GM23338 (cell line): Measurements from ENCODE around the gene ACYP2.

Experiments
- EZH2 ChIP-seq: fragments of 200-600 bp; sonication (generic); IDR thresholded peaks from one replicate; pipeline ENCODE4 v1.8.0; 2017; ENCODE audit warnings: antibody characterized with exemption, mild to moderate bottlenecking, low read depth; ENCODE audit not compliant: unreplicated experiment
- EZH2phosphoT487 ChIP-seq: fragments of 200-600 bp; sonication (generic); IDR thresholded peaks from one replicate; pipeline ENCODE4 v1.8.1; 2018; ENCODE audit warnings: antibody characterized with exemption; ENCODE audit not compliant: unreplicated experiment
- JUNB ChIP-seq: IDR thresholded peaks from one replicate; pipeline ENCODE4 v1.6.1; 2016; ENCODE audit warnings: antibody characterized with exemption; ENCODE audit not compliant: unreplicated experiment
- NANOG ChIP-seq: IDR thresholded peaks from 2 replicates; pipeline ENCODE4 v1.6.1; 2016; ENCODE audit warnings: antibody characterized with exemption, borderline replicate concordance
- POLR2AphosphoS5 ChIP-seq: IDR thresholded peaks from 2 replicates; pipeline ENCODE4 v1.6.1; 2016; ENCODE audit warnings: antibody characterized with exemption, low read depth
- STAT1 ChIP-seq: IDR thresholded peaks from one replicate; pipeline ENCODE4 v1.6.1; 2016; ENCODE audit warnings: antibody characterized with exemption; ENCODE audit not compliant: unreplicated experiment
- ZNF331 ChIP-seq: fragments of 250-450 bp; sonication (Bioruptor Pico); IDR thresholded peaks from 2 replicates; pipeline ENCODE4 v1.5.0; 2020; ENCODE audit warnings: low read depth, mild to moderate bottlenecking, moderate library complexity
- ZNF462 ChIP-seq: fragments of 250-450 bp; sonication (Bioruptor Pico); IDR thresholded peaks from 2 replicates; pipeline ENCODE4 v1.5.0; 2020; ENCODE audit warnings: mild to moderate bottlenecking, moderate library complexity
- TF ChIP-seq, protein P1 (sequence below), 2 experiments: fragments of 200-600 bp in 1 of 2; sonication (generic) in 1 of 2; conservative IDR thresholded peaks; 2 replicates each; pipeline versions ENCODE4 v1.5.1 to v1.6.1; 2016 to 2017; ENCODE audit warnings: antibody characterized with exemption in 2 of 2, low read depth in 2 of 2, mild to moderate bottlenecking in 2 of 2, moderate library complexity in 1 of 2
- TF ChIP-seq, protein P2 (sequence below): IDR thresholded peaks from one replicate; pipeline ENCODE4 v1.6.1; 2018; ENCODE audit warnings: antibody characterized with exemption; ENCODE audit not compliant: unreplicated experiment

- TF ChIP-seq, protein P1, sequence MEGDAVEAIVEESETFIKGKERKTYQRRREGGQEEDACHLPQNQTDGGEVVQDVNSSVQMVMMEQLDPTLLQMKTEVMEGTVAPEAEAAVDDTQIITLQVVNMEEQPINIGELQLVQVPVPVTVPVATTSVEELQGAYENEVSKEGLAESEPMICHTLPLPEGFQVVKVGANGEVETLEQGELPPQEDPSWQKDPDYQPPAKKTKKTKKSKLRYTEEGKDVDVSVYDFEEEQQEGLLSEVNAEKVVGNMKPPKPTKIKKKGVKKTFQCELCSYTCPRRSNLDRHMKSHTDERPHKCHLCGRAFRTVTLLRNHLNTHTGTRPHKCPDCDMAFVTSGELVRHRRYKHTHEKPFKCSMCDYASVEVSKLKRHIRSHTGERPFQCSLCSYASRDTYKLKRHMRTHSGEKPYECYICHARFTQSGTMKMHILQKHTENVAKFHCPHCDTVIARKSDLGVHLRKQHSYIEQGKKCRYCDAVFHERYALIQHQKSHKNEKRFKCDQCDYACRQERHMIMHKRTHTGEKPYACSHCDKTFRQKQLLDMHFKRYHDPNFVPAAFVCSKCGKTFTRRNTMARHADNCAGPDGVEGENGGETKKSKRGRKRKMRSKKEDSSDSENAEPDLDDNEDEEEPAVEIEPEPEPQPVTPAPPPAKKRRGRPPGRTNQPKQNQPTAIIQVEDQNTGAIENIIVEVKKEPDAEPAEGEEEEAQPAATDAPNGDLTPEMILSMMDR (conservative IDR thresholded peaks at IDR 0.05; ENCODE audit: low read depth in 2 of 2): no peak
- TF ChIP-seq, protein P2, sequence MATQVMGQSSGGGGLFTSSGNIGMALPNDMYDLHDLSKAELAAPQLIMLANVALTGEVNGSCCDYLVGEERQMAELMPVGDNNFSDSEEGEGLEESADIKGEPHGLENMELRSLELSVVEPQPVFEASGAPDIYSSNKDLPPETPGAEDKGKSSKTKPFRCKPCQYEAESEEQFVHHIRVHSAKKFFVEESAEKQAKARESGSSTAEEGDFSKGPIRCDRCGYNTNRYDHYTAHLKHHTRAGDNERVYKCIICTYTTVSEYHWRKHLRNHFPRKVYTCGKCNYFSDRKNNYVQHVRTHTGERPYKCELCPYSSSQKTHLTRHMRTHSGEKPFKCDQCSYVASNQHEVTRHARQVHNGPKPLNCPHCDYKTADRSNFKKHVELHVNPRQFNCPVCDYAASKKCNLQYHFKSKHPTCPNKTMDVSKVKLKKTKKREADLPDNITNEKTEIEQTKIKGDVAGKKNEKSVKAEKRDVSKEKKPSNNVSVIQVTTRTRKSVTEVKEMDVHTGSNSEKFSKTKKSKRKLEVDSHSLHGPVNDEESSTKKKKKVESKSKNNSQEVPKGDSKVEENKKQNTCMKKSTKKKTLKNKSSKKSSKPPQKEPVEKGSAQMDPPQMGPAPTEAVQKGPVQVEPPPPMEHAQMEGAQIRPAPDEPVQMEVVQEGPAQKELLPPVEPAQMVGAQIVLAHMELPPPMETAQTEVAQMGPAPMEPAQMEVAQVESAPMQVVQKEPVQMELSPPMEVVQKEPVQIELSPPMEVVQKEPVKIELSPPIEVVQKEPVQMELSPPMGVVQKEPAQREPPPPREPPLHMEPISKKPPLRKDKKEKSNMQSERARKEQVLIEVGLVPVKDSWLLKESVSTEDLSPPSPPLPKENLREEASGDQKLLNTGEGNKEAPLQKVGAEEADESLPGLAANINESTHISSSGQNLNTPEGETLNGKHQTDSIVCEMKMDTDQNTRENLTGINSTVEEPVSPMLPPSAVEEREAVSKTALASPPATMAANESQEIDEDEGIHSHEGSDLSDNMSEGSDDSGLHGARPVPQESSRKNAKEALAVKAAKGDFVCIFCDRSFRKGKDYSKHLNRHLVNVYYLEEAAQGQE: no peak
- TF ChIP-seq EZH2 (no peak), ZNF331 (CRISPR knock-in tag) (no peak), STAT1 (no peak), JUNB (no peak), EZH2phosphoT487 (no peak), NANOG (no peak), POLR2AphosphoS5 (no peak), ZNF462 (no peak)
Measured at GRCh38 chr2:54196646-54197045, 81.2 kb downstream of the ACYP2 start.
